Spleen (tissue), 11 donors: Measurements from ENCODE around the gene HEXB. TPM values are rescaled to one million over a fixed set of nuclear protein-coding genes. Genes with fewer than 3 reads are reported as not detected.

Experiments used
- DNase-seq: peaks from one replicate; pipeline ENCODE4 v3.0.0-alpha.2; 2020
- H3K27ac ChIP-seq, 8 donors: fragments of 200-600 bp; sonication (generic) in 7 of 8; 1 replicate in 4 of 8; 2 replicates in 4 of 8; pipeline versions ENCODE4 v1.5.0 to v1.8.0; 2016 to 2021; ENCODE audit warnings: inconsistent platforms in 4 of 8, mild to moderate bottlenecking in 4 of 8, moderate library complexity in 1 of 8
- H3K27me3 ChIP-seq, 7 donors: fragments of 200-600 bp; sonication (generic) in 6 of 7; replicated peaks in 1 of 7; 1 replicate in 4 of 7; 2 replicates in 3 of 7; pipeline versions ENCODE4 v1.5.0 to v1.8.0; 2016 to 2021; ENCODE audit warnings: inconsistent platforms in 3 of 7, mild to moderate bottlenecking in 1 of 7
- H3K36me3 ChIP-seq, 6 donors: fragments of 200-600 bp; sonication (generic) in 5 of 6; 1 replicate in 4 of 6; 2 replicates in 2 of 6; pipeline versions ENCODE4 v1.5.0 to v1.8.0; 2016 to 2021; ENCODE audit warnings: inconsistent platforms in 2 of 6
- H3K4me1 ChIP-seq, 6 donors: fragments of 200-600 bp; sonication (generic) in 5 of 6; 1 replicate in 3 of 6; 2 replicates in 3 of 6; pipeline versions ENCODE4 v1.5.0 to v1.8.0; 2016 to 2021; ENCODE audit warnings: inconsistent platforms in 3 of 6
- H3K4me3 ChIP-seq, 8 donors: fragments of 200-600 bp; sonication (generic) in 7 of 8; 1 replicate in 4 of 8; 2 replicates in 4 of 8; pipeline versions ENCODE4 v1.5.0 to v1.8.0; 2016 to 2021; ENCODE audit warnings: inconsistent platforms in 4 of 8, mild to moderate bottlenecking in 4 of 8, moderate library complexity in 2 of 8
- H3K9me3 ChIP-seq, 8 donors: fragments of 200-600 bp; sonication (generic) in 7 of 8; 1 replicate in 4 of 8; 2 replicates in 4 of 8; pipeline versions ENCODE4 v1.5.0 to v1.8.0; 2016 to 2021; ENCODE audit warnings: inconsistent platforms in 4 of 8
- CTCF ChIP-seq, 11 experiments: fragments of 200-600 bp in 7 of 11; fragments of 450-650 bp in 4 of 11; sonication (generic) in 4 of 11; IDR thresholded peaks in 8 of 11; conservative IDR thresholded peaks in 3 of 11; 1 replicate in 7 of 11; 2 replicates in 4 of 11; pipeline versions ENCODE4 v1.4.0 to v1.8.0; 2016 to 2021; ENCODE audit warnings: antibody characterized with exemption in 11 of 11, inconsistent platforms in 4 of 11, mild to moderate bottlenecking in 1 of 11
- POLR2A ChIP-seq, 3 donors: fragments of 450-650 bp; IDR thresholded peaks; one replicate each; pipeline ENCODE4 v1.5.1; 2017; ENCODE audit warnings: antibody characterized with exemption in 3 of 3, mild to moderate bottlenecking in 1 of 3
- POLR2AphosphoS5 ChIP-seq, 3 donors: sonication (generic); formaldehyde crosslinking; IDR thresholded peaks; one replicate each; pipeline ENCODE4 v1.5.1; 2017; ENCODE audit warnings: antibody characterized with exemption in 3 of 3
- WGBS, 5 donors: extraction: QIAGEN DNeasy Blood & Tissue Kit in 3 of 5; methylation state at CpG; one replicate each; pipeline versions ENCODE4 v1.1.5 to v1.1.7; 2013 to 2018; 5-methylcytosine and 5-hydroxymethylcytosine counted together
- intact Hi-C: fragments of 100-400 bp; cut with DNase I; formaldehyde crosslinking; loops from one replicate; pipeline ENCODE4 v1.15.0; 2023; ENCODE audit warnings: low total_unique reads
- polyA plus RNA-seq, 3 donors: library from polyadenylated mRNA; stranded (reverse); fragments of 200-250 nt; gene quantifications; one replicate each; pipeline ENCODE4 v1.2.1, GENCODE V29; 2013
- total RNA-seq, 7 donors: library from RNA; depleted of rRNA in 3 of 7; stranded (reverse); fragments of >200 nt in 3 of 7; fragmentation: NEBNext Ultra II Directional in 4 of 7; extraction: Animal tissue kit (Norgen Biotek cat#: 25700) in 4 of 7; gene quantifications; one replicate each; pipeline versions ENCODE4 v1.1.0 to v1.2.1, GENCODE V29; 2016 to 2021
- donor health status: healthy with polysubstance abuse.
- donor health status: DM: no; HTN: no; CAD: no; lungs with moderate emphysema.
- donor health status: DM: no; HTN: no; CAD: no.
- donor health status: Bipolar disorder and iron deficiency.
- donor health status: healthy.
- donor health status: DM: no; HTN: no; CAD: no.
- donor health status: DM: yes; HTN: yes; CAD: no.

HEXB gene
- total and polyA plus RNA-seq, 10 donors = 61.9 to 119 (median 83.7) TPM

GRCh38 chr5:74638970-74639806, 45.8 kb upstream of the HEXB start:
- WGBS, 5 donors = 11 to 19% (median 14%) methylated on average over 10 of the region's 10 CpGs
- Histone ChIP-seq H3K4me1 (peaks cover 18 to 86% (median 64%) of the 10 kb centered on the region in 6 donors), H3K27me3 (peaks cover 0 to 19% (median 0%) of the 10 kb centered on the region in 7 donors), H3K36me3 (peaks cover 0 to 22% (median 4%) of the 10 kb centered on the region in 6 donors), H3K27ac (peak overlapping the region; percentile 84 to 98 (median 92)), H3K9me3 (no peaks in the 10 kb centered on the region), H3K4me3 (peak overlapping the region; percentile 64 to 87 (median 78))
- intact Hi-C loops = loop anchor here (10.0 kb wide), 1 partner anchor 64 kb away; no protein-coding TSS in a partner anchor
- no peak for DNase-seq
- TF ChIP-seq CTCF (IDR thresholded peaks at IDR 0.05 in 8 of 11, conservative IDR thresholded peaks at IDR 0.05 in 3 of 11) (no peak), POLR2A (IDR thresholded peaks at IDR 0.05) (no peak)

- no peak for DNase-seq
- WGBS, 5 donors = 0 to 1% (median 1%) methylated on average over 38 to 57 of the region's 57 CpGs
- peaks cover 18 to 88% (median 64%) of the 10 kb centered on the region in 6 donors for H3K4me1 ChIP-seq
- TF ChIP-seq POLR2AphosphoS5 (IDR thresholded peaks at IDR 0.05) (no peak), CTCF (IDR thresholded peaks at IDR 0.05 in 8 of 11, conservative IDR thresholded peaks at IDR 0.05 in 3 of 11) (peak in 1 of 11 experiments; percentile 10), POLR2A (IDR thresholded peaks at IDR 0.05) (no peak)
- H3K27ac ChIP-seq = peak overlapping the region; percentile 84 to 98 (median 92)
- intact Hi-C loops = loop anchor here (10.0 kb wide), 3 partner anchors 65 to 605 kb away; no protein-coding TSS in a partner anchor
- peaks cover 0 to 15% (median 3%) of the 10 kb centered on the region in 6 donors for H3K36me3 ChIP-seq
- H3K4me3 ChIP-seq = peak overlapping the region; percentile 64 to 87 (median 78)
- peaks cover 0 to 19% (median 0%) of the 10 kb centered on the region in 7 donors for H3K27me3 ChIP-seq
- H3K9me3 ChIP-seq = no peaks in the 10 kb centered on the region
Measured at GRCh38 chr5:74639807-74640449, 45.1 kb upstream of the HEXB start.

DNA sequence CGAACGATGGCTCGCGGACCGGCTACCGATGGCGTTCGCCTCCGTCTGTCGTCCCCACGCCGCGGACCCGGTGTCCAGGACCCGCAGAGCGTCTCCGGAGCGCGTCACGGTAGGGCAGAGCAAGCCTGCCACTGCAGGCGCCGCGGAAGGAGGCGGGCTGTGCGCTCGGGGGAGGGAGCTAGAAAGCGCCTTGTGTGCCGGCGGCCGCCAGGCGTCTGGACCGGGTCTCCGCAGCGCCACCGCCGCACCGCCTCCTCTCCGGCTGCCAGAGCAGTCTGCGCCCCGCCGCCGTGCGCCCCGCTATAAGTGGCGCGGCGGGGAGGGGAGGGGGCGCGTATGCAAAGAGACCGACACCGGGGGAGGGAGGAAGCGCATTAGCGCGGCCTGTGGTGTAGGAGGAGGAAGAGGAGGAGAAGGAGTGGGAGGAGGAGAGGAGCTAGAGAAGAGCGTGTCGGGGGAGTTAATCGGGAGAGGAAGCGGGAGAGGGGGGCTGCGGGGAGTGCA, 44.5 kb upstream of the HEXB start, which contains the start of gene ENC1:
Gene ENC1 (minus strand): TSS at position 279 of the 504 bp plus-strand sequence. CDS start 4,243 bp downstream, outside the sequence.
- TF ChIP-seq POLR2A (IDR thresholded peaks at IDR 0.05) (peak; percentile 73 to 79 (median 74)), CTCF (IDR thresholded peaks at IDR 0.05 in 8 of 11, conservative IDR thresholded peaks at IDR 0.05 in 3 of 11) (peak; percentile 48 to 90 (median 70)), POLR2AphosphoS5 (IDR thresholded peaks at IDR 0.05) (peak; percentile 96 to 98 (median 97))
- Histone ChIP-seq H3K9me3 (no peaks in the 10 kb centered on the region), H3K27ac (peak within 1 kb of the TSS; percentile 84 to 98 (median 92)), H3K4me3 (peak within 1 kb of the TSS; percentile 64 to 87 (median 78)), H3K36me3 (peaks cover 0 to 9% (median 3%) of the 10 kb centered on the region in 6 donors), H3K27me3 (peaks cover 0 to 19% (median 0%) of the 10 kb centered on the region in 7 donors), H3K4me1 (peaks cover 18 to 88% (median 64%) of the 10 kb centered on the region in 6 donors)
- WGBS, 5 donors = 0 to 1% (median 1%) methylated on average over 33 to 59 of the region's 59 CpGs
- intact Hi-C loops = loop anchor here (10.0 kb wide), 2 partner anchors 246 to 606 kb away; no protein-coding TSS in a partner anchor
- DNase-seq = peak; percentile 99
